SK-N-SH treated with all-trans-retinoic acid at 6 μM for 48 hours (cell line): ENCODE results near the gene GRK3.

Source experiments
- ATAC-seq: fragments of 200-7000 bp; cut with Tn5 transposase; 3 replicates; pipeline ENCODE4 v1.9.1; 2020; ENCODE audit warnings: mild to moderate bottlenecking, moderate library complexity
- ARNTL ChIP-seq: fragments of 450-650 bp; formaldehyde crosslinking; IDR thresholded peaks from 2 replicates; pipeline ENCODE4 v1.5.0; 2020; ENCODE audit warnings: low read depth, mild to moderate bottlenecking, moderate library complexity, borderline replicate concordance
- BACH2 ChIP-seq: fragments of 250-450 bp; sonication (Bioruptor Pico); IDR thresholded peaks from 2 replicates; pipeline ENCODE4 v1.9.0; 2021; ENCODE audit warnings: mild to moderate bottlenecking, borderline replicate concordance
- CSDC2 ChIP-seq: fragments of 250-450 bp; sonication (Bioruptor Pico); IDR thresholded peaks from 2 replicates; pipeline ENCODE4 v1.5.0; 2020; ENCODE audit warnings: mild to moderate bottlenecking, moderate library complexity
- ESRRG ChIP-seq: fragments of 250-450 bp; sonication (Bioruptor Pico); IDR thresholded peaks from 2 replicates; pipeline ENCODE4 v1.6.1; 2021; ENCODE audit warnings: mild to moderate bottlenecking
- GLIS3 ChIP-seq: fragments of 250-450 bp; sonication (Bioruptor Pico); IDR thresholded peaks from 2 replicates; pipeline ENCODE4 v1.5.0; 2020; ENCODE audit warnings: mild to moderate bottlenecking, moderate library complexity
- ISL1 ChIP-seq: fragments of 250-450 bp; sonication (Bioruptor Pico); IDR thresholded peaks from 2 replicates; pipeline ENCODE4 v2.1.2; 2022; ENCODE audit warnings: mild to moderate bottlenecking, moderate library complexity
- OSR1 ChIP-seq: fragments of 250-450 bp; sonication (Bioruptor Pico); IDR thresholded peaks from 2 replicates; pipeline ENCODE4 v1.8.0; 2022; ENCODE audit warnings: moderate library complexity, mild to moderate bottlenecking, inconsistent platforms
- PPARA ChIP-seq: fragments of 250-450 bp; sonication (Bioruptor Pico); IDR thresholded peaks from 2 replicates; pipeline ENCODE4 v1.5.0; 2020; ENCODE audit warnings: mild to moderate bottlenecking, borderline replicate concordance
- RARB ChIP-seq: fragments of 250-450 bp; sonication (Bioruptor Pico); IDR thresholded peaks from 2 replicates; pipeline ENCODE4 v1.8.0; 2021; ENCODE audit warnings: mild to moderate bottlenecking, moderate library complexity
- SNAI2 ChIP-seq: fragments of 250-450 bp; sonication (Bioruptor Pico); IDR thresholded peaks from 2 replicates; pipeline ENCODE4 v1.5.0; 2020; ENCODE audit warnings: mild to moderate bottlenecking, moderate library complexity
- TCF4 ChIP-seq: fragments of 250-450 bp; sonication (Bioruptor Pico); IDR thresholded peaks from 2 replicates; pipeline ENCODE4 v1.8.0; 2021; ENCODE audit warnings: mild to moderate bottlenecking, moderate library complexity, borderline replicate concordance
- TOX ChIP-seq: fragments of 250-450 bp; sonication (Bioruptor Pico); IDR thresholded peaks from 2 replicates; pipeline ENCODE4 v1.8.0; 2021; ENCODE audit warnings: mild to moderate bottlenecking, moderate library complexity, borderline replicate concordance
- ZC3H10 ChIP-seq: fragments of 250-450 bp; sonication (Bioruptor Pico); IDR thresholded peaks from 2 replicates; pipeline ENCODE4 v1.5.1; 2021; ENCODE audit warnings: mild to moderate bottlenecking, moderate library complexity
- ZFP3 ChIP-seq: fragments of 250-450 bp; sonication (Bioruptor Pico); IDR thresholded peaks from 2 replicates; pipeline ENCODE4 v1.5.0; 2020; ENCODE audit warnings: mild to moderate bottlenecking, moderate library complexity
- ZFP30 ChIP-seq: fragments of 450-650 bp; formaldehyde crosslinking; IDR thresholded peaks from 2 replicates; pipeline ENCODE4 v1.5.0; 2022; ENCODE audit warnings: mild to moderate bottlenecking, moderate library complexity
- ZNF565 ChIP-seq: fragments of 450-650 bp; formaldehyde crosslinking; conservative IDR thresholded peaks from 2 replicates; pipeline ENCODE4 v1.5.0; 2020; ENCODE audit warnings: low read depth, mild to moderate bottlenecking, moderate library complexity
- ZNF70 ChIP-seq: fragments of 450-650 bp; formaldehyde crosslinking; IDR thresholded peaks from 2 replicates; pipeline ENCODE4 v1.5.0; 2020; ENCODE audit warnings: mild to moderate bottlenecking, moderate library complexity
- TF ChIP-seq, protein P1 (sequence below): fragments of 250-450 bp; sonication (Bioruptor Pico); IDR thresholded peaks from 2 replicates; pipeline ENCODE4 v1.5.1; 2020; ENCODE audit warnings: low read depth, mild to moderate bottlenecking, moderate library complexity
- TF ChIP-seq, protein P2 (sequence below): fragments of 250-450 bp; sonication (Bioruptor Pico); IDR thresholded peaks from 2 replicates; pipeline ENCODE4 v1.8.0; 2021; ENCODE audit warnings: low read depth, mild to moderate bottlenecking, moderate library complexity, borderline replicate concordance
- TF ChIP-seq, protein P3 (sequence below): fragments of 250-450 bp; sonication (Bioruptor Pico); IDR thresholded peaks from 2 replicates; pipeline ENCODE4 v1.8.0; 2020; ENCODE audit warnings: mild to moderate bottlenecking, moderate library complexity, borderline replicate concordance
- TF ChIP-seq, protein P4 (sequence below): fragments of 250-450 bp; sonication (Bioruptor Pico); IDR thresholded peaks from 2 replicates; pipeline ENCODE4 v1.5.0; 2020; ENCODE audit warnings: mild to moderate bottlenecking, moderate library complexity

The GRK3 gene

DNA sequence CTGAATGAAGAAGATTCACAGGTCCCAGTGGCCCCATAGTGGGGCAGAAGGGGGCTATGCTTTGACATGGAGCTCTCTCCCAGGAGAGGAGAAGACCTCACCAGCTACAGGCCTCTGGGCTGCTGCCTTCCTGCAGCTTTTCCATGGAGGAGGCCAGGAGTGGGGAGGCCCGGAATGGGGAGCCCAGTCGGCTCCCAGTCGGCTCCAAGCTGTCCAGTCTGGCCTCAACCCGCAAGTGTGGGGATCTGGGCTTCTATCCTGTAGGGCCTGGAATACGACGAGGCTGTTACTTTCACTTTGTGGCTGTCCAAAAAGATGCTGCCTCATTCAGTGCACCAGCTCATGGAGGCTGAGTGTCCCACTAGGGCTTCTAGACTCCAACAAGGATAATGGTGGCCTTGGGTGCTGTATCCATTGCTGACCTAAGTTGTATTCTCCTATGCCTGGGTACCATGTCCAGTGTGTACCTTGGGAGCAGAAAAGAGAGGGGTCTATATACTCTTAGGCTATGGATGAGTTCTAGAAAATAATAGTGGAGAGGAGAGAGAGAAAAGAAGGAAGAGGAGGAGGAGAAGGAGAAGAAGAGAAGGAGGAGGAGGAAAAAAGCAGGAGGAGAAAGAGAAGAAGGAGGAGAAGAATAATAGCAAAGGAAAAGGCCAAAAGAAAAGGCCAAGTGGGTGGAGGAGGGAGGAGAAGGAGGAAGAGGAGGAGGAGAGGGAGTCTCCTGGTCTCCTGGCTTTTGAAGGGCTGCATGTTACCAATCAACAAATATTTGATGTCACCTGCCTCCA, 178.6 kb downstream of the GRK3 start:
- TF ChIP-seq ZNF70, result no peak
- no peak for TF ChIP-seq ZC3H10 (CRISPR knock-in tag)
- no peak for TF ChIP-seq OSR1 (CRISPR knock-in tag)
- TF ChIP-seq PPARA (CRISPR knock-in tag), result no peak
- no peak for TF ChIP-seq ARNTL (CRISPR knock-in tag)
- TF ChIP-seq, protein P1, sequence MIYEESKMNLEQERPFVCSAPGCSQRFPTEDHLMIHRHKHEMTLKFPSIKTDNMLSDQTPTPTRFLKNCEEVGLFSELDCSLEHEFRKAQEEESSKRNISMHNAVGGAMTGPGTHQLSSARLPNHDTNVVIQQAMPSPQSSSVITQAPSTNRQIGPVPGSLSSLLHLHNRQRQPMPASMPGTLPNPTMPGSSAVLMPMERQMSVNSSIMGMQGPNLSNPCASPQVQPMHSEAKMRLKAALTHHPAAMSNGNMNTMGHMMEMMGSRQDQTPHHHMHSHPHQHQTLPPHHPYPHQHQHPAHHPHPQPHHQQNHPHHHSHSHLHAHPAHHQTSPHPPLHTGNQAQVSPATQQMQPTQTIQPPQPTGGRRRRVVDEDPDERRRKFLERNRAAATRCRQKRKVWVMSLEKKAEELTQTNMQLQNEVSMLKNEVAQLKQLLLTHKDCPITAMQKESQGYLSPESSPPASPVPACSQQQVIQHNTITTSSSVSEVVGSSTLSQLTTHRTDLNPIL, result no peak
- no peak for TF ChIP-seq ZFP3 (CRISPR knock-in tag)
- TF ChIP-seq, all 23 proteins: peak for 0
- ATAC-seq, result no peak

DNA sequence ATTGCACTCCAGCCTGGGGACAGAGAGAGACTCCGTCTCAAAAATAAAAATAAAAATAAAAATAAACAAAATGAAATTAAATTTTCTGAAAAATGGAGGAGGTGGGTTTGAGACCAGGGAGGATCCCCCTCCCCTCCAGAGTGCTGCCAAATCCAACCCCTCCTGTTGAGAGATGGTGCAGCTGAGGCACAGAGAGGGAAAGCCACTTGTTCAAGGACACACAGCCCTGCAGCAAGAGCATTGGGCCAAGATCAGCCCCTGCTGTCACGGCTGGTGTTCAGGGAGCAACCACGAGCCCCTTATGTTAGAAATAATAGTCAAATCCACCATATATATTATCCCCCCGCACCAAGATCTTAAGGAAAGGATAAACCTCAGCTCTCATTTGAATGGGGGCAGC, 180.2 kb downstream of the GRK3 start:
- no peak for ATAC-seq
- TF ChIP-seq BACH2 (CRISPR knock-in tag), result no peak
- TF ChIP-seq TOX (CRISPR knock-in tag), result no peak
- TF ChIP-seq SNAI2 (CRISPR knock-in tag), result no peak
- TF ChIP-seq, protein P2, sequence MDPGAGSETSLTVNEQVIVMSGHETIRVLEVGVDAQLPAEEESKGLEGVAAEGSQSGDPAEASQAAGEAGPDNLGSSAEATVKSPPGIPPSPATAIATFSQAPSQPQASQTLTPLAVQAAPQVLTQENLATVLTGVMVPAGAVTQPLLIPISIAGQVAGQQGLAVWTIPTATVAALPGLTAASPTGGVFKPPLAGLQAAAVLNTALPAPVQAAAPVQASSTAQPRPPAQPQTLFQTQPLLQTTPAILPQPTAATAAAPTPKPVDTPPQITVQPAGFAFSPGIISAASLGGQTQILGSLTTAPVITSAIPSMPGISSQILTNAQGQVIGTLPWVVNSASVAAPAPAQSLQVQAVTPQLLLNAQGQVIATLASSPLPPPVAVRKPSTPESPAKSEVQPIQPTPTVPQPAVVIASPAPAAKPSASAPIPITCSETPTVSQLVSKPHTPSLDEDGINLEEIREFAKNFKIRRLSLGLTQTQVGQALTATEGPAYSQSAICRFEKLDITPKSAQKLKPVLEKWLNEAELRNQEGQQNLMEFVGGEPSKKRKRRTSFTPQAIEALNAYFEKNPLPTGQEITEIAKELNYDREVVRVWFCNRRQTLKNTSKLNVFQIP, result no peak
- no peak for TF ChIP-seq ZFP3 (CRISPR knock-in tag)
- no peak for TF ChIP-seq TCF4 (CRISPR knock-in tag)
- no peak for TF ChIP-seq GLIS3

DNA sequence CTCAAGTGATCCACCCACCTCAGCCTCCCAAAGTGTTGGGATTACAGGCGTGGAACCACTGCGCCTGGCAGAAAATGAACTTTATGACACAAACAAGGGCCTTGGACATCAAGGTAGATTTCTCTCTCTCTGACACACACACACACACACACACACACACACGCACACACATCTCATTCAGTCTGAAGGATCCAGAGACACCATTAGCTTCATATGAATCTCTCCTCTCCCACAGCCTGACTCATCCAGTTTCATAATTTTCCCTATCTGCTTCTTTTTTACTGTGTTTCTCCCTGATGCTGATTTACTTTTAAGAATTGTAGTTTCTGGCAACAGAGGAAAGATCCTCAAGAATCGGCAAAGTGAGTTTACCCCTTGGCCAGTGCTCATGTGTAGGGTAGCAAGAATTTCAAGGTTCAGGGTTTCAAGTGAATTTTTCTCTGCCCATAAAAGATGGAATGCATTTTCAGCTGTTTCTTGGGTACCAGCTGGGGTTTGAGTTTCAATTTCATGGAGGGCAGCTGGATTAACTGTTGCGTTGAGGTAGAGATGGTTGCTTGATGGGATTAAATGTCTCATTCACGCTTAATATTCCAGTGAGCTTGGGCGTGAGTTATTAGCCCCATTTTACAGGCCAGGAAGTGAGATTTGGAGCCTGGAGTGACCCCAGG, 181.0 kb downstream of the GRK3 start:
- TF ChIP-seq, protein P3, sequence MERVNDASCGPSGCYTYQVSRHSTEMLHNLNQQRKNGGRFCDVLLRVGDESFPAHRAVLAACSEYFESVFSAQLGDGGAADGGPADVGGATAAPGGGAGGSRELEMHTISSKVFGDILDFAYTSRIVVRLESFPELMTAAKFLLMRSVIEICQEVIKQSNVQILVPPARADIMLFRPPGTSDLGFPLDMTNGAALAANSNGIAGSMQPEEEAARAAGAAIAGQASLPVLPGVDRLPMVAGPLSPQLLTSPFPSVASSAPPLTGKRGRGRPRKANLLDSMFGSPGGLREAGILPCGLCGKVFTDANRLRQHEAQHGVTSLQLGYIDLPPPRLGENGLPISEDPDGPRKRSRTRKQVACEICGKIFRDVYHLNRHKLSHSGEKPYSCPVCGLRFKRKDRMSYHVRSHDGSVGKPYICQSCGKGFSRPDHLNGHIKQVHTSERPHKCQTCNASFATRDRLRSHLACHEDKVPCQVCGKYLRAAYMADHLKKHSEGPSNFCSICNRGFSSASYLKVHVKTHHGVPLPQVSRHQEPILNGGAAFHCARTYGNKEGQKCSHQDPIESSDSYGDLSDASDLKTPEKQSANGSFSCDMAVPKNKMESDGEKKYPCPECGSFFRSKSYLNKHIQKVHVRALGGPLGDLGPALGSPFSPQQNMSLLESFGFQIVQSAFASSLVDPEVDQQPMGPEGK (CRISPR knock-in tag), result no peak
- TF ChIP-seq OSR1 (CRISPR knock-in tag) (no peak), TOX (CRISPR knock-in tag) (no peak), ISL1 (CRISPR knock-in tag) (no peak), ZC3H10 (CRISPR knock-in tag) (no peak), CSDC2 (CRISPR knock-in tag) (no peak), PPARA (CRISPR knock-in tag) (no peak), RARB (CRISPR knock-in tag) (no peak), GLIS3 (no peak), ZFP30 (no peak), ESRRG (no peak), TCF4 (CRISPR knock-in tag) (no peak), SNAI2 (CRISPR knock-in tag) (no peak), BACH2 (CRISPR knock-in tag) (no peak), ZNF70 (no peak), ZNF565 (no peak)
- TF ChIP-seq, protein P1, result no peak
- TF ChIP-seq, protein P4, sequence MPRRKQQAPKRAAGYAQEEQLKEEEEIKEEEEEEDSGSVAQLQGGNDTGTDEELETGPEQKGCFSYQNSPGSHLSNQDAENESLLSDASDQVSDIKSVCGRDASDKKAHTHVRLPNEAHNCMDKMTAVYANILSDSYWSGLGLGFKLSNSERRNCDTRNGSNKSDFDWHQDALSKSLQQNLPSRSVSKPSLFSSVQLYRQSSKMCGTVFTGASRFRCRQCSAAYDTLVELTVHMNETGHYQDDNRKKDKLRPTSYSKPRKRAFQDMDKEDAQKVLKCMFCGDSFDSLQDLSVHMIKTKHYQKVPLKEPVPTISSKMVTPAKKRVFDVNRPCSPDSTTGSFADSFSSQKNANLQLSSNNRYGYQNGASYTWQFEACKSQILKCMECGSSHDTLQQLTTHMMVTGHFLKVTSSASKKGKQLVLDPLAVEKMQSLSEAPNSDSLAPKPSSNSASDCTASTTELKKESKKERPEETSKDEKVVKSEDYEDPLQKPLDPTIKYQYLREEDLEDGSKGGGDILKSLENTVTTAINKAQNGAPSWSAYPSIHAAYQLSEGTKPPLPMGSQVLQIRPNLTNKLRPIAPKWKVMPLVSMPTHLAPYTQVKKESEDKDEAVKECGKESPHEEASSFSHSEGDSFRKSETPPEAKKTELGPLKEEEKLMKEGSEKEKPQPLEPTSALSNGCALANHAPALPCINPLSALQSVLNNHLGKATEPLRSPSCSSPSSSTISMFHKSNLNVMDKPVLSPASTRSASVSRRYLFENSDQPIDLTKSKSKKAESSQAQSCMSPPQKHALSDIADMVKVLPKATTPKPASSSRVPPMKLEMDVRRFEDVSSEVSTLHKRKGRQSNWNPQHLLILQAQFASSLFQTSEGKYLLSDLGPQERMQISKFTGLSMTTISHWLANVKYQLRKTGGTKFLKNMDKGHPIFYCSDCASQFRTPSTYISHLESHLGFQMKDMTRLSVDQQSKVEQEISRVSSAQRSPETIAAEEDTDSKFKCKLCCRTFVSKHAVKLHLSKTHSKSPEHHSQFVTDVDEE (CRISPR knock-in tag), result no peak
- ATAC-seq, result no peak
